AG10803 (cell line): ENCODE data around the gene GBE1.

Experiments used
- DNase-seq: peaks from one replicate; pipeline ENCODE4 v3.0.0; 2010; ENCODE audit warnings: low read depth
- H3K4me3 ChIP-seq: 2 replicates; pipeline ENCODE4 v1.5.1; 2011; ENCODE audit warnings: mild to moderate bottlenecking, low read length, control low read depth
- CTCF ChIP-seq: conservative IDR thresholded peaks from 2 replicates; pipeline ENCODE4 v1.5.1; 2011; ENCODE audit warnings: mild to moderate bottlenecking, low read length, control low read depth, inconsistent platforms

The GBE1 gene

DNA sequence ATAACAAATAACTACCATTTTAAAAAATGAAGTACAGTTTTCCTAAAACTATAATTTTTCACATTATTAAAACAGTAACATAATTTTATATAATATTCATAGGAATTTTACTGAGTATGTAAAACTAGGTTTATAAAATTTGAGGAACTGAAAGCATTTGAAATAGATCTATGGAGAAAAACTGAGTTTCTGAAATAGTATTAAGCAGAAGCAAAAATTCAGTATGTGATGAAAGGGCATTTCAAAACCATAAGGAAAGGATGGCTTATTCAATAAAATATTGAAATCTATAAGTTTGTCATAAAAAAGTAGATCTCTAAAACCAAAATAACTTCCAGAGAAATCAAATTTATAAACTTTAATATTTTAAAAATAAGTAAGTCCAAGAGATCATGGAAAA lies 53.4 kb downstream of the GBE1 start:
- TF ChIP-seq CTCF = no peak
- no peak overlapping the region for H3K4me3 ChIP-seq
- no peak for DNase-seq

DNA sequence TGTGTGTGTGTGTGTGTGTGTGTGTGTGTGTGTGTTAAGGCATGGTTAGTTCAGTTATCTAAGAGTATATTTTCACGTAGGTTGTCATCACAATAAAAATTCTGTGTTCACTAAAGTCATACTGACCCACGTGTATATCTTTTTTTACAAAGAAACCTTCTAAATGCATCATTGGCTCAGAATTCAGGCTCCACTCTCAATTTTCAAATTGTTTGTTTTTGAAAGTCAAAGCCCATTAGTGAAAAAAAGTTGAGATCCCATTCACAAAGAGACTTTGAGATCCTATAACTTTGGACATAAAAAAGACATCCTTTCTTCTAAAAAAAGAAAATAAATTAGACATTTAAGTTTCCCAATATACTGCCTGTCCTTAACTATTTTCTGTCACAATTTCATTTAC lies 59.3 kb downstream of the GBE1 start:
- no peak for TF ChIP-seq CTCF
- no peak for DNase-seq

DNA sequence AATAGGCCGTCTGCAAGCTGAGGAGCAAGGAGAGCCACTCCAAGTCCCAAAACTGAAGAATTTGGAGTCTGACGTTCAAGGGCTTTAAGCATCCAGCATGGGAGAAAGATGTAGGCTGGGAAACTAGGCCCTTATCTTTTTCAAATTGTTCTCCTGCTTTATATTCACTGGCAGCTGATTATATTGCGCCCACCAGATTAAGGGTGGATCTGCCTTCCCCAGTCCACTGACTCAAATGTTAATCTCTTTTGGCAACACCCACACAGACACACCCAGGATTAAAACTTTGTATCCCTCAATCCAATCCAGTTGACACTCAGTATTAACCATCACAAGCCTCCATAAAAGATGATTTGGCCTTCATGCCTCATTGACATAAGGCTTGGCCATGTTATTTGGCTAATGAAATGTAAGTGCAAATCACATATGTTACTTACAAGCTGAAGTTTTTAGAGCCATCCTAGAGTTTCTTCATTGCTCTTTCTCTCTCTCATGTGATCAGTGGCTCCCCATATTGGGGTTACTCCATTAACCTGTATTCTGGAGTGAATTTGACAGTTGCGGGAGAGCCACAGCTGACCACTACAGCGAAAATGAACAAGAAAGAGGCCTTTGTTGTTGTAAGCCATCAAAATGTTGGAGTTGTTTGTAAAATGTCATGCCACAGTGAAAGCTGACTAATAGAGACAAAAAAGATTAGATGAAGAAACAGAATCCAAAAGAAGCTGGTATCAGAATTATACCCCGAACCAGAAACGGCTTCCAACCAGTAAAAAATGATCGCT lies 61.7 kb downstream of the GBE1 start:
- DNase-seq = no peak
- no peak for TF ChIP-seq CTCF
- H3K4me3 ChIP-seq = no peak overlapping the region

More for the DNA sequence above, 59.3 kb downstream of the GBE1 start:
- H3K4me3 ChIP-seq = no peak overlapping the region

- no peak for DNase-seq
- TF ChIP-seq CTCF = no peak
- no peak overlapping the region for H3K4me3 ChIP-seq
Observed at GRCh38 chr3:81696090-81696489, 65.4 kb downstream of the GBE1 start.

- DNase-seq = no peak
- TF ChIP-seq CTCF = no peak
- H3K4me3 ChIP-seq = no peak overlapping the region
Observed at GRCh38 chr3:81695302-81695701, 66.1 kb downstream of the GBE1 start.

DNA sequence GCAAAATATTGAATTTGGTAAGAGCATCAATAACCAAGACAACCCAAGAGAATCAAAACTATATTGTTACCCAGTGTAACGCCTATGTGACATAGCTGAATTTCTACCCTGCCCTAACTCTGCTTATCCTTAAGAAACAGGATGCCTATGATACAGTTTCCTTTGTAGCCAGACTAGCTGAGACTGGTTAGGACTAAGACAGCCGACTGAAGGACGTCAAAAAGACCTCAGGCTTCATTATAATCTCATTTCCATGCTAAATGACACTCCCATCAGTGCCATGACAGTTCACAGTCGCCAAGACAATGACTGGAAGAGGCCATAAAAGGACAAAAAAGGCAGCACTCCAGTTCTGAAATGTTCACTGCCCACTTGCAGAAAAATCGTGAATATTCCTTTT lies 66.8 kb downstream of the GBE1 start:
- H3K4me3 ChIP-seq = no peak overlapping the region
- no peak for DNase-seq
- no peak for TF ChIP-seq CTCF

DNA sequence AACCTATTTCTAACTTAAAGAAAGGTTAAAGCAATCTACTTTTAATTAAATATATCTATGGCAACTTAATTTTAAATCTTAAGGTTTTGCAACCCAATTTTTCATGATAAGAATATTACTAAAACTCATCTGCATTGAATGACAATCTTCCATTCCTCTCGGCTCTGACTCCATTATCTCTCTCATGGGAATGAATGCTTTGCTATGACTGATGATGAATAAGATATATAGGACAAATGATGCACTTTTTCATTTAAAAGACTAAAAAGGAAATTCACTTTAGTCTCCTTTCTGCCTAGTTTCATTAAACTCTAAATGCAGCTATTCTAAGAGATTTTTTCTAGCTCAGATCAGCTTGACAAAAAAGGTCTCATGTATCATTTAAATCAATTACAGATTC lies 68.7 kb downstream of the GBE1 start:
- no peak for TF ChIP-seq CTCF
- DNase-seq = no peak

More for the DNA sequence above, 68.7 kb downstream of the GBE1 start:
- no peak overlapping the region for H3K4me3 ChIP-seq
